Cardiac fibroblast (primary cell): ENCODE results near the gene LRRC59.
A peak's percentile ranks its signal among the peaks of the same experiment; 100 is the strongest.
"Not testable (repeated sequence)": the region's sequence is repeated elsewhere in the genome, so short reads cannot be mapped to it uniquely, and the experiment has no call there.

Experiments
- DNase-seq, 2 donors: peaks; one replicate each; pipeline versions ENCODE4 v3.0.0 to v3.0.0-alpha.2; 2010; ENCODE audit warnings: low read depth in 2 of 2
- H3K4me3 ChIP-seq, 2 donors: replicated peaks in 1 of 2; 1 replicate in 1 of 2; 2 replicates in 1 of 2; pipeline ENCODE4 v1.5.1; 2011; ENCODE audit warnings: low read depth in 2 of 2, low read length in 2 of 2, mild to moderate bottlenecking in 2 of 2, moderate library complexity in 1 of 2
- CTCF ChIP-seq: IDR thresholded peaks from one replicate; pipeline ENCODE4 v1.5.1; 2011; ENCODE audit warnings: low read depth, mild to moderate bottlenecking, low read length, inconsistent platforms

The LRRC59 gene

GRCh38 chr17:50428831-50429424 is 31.6 kb upstream of the LRRC59 start:
- no peak for DNase-seq
- H3K4me3 ChIP-seq, result no peak overlapping the region

GRCh38 chr17:50428126-50428525 is 30.8 kb upstream of the LRRC59 start:
- DNase-seq, H3K4me3 ChIP-seq: not testable (repeated sequence)

More at GRCh38 chr17:50428831-50429424, 31.6 kb upstream of the LRRC59 start:
- TF ChIP-seq CTCF, result no peak

- H3K4me3 ChIP-seq, result peak overlapping the region; percentile 72 to 74
- DNase-seq, result peak; percentile 31 to 37
- no peak for TF ChIP-seq CTCF
Observed at GRCh38 chr17:50426814-50427787, 29.8 kb upstream of the LRRC59 start.

- peak overlapping the region; percentile 72 to 74 for H3K4me3 ChIP-seq
- no peak for DNase-seq
- no peak for TF ChIP-seq CTCF
Observed at GRCh38 chr17:50426472-50426782, 29.1 kb upstream of the LRRC59 start.

- H3K4me3 ChIP-seq, result peak within 1 kb of the TSS; percentile 72 to 74
- no peak for TF ChIP-seq CTCF
- DNase-seq, result peak; percentile 47 to 61
Observed at GRCh38 chr17:50425682-50426471, 28.6 kb upstream of the LRRC59 start, which contains the start of gene ACSF2. Gene ACSF2, plus strand, starts transcription at chr17:50426218. Its CDS starts 44 bp downstream, at chr17:50426262.

GRCh38 chr17:50424996-50425681 is 27.8 kb upstream of the LRRC59 start:
- H3K4me3 ChIP-seq, result peak overlapping the region; percentile 72 to 74
- TF ChIP-seq CTCF, result no peak
- DNase-seq, result no peak
